GM19397 (cell line): ENCODE data around the gene TPK1.
"Not testable (repeated sequence)": the region's sequence is repeated elsewhere in the genome, so short reads cannot be mapped to it uniquely, and the experiment has no call there.

ENCODE experiments used
- ATAC-seq: cut with Tn5 transposase; IDR thresholded peaks from one replicate; pipeline ENCODE4 v1.9.1; 2021; ENCODE audit warnings: mild to moderate bottlenecking, moderate library complexity; ENCODE audit not compliant: unreplicated experiment

TPK1 gene

GRCh38 chr7:144641389-144642044 lies 194.3 kb downstream of the TPK1 start:
- ATAC-seq = no peak

GRCh38 chr7:144632724-144633123 lies 203.1 kb downstream of the TPK1 start:
- no peak for ATAC-seq

GRCh38 chr7:144629598-144629997 lies 206.3 kb downstream of the TPK1 start:
- no peak for ATAC-seq

GRCh38 chr7:144629011-144629410 lies 206.8 kb downstream of the TPK1 start:
- no peak for ATAC-seq

GRCh38 chr7:144628176-144628575 lies 207.7 kb downstream of the TPK1 start:
- no peak for ATAC-seq

- ATAC-seq = no peak
Observed at GRCh38 chr7:144622745-144623144, 213.1 kb downstream of the TPK1 start.

GRCh38 chr7:144606261-144606660 lies 229.6 kb downstream of the TPK1 start:
- no peak for ATAC-seq

- ATAC-seq = no peak
Observed at GRCh38 chr7:144596953-144597352, 238.9 kb downstream of the TPK1 start.

- no peak for ATAC-seq
Observed at GRCh38 chr7:144594580-144594979, 241.3 kb downstream of the TPK1 start.

GRCh38 chr7:144588559-144589051 lies 247.2 kb downstream of the TPK1 start:
- no peak for ATAC-seq

GRCh38 chr7:144587701-144588100 lies 248.2 kb downstream of the TPK1 start:
- no peak for ATAC-seq

GRCh38 chr7:144584726-144585125 lies 251.1 kb downstream of the TPK1 start:
- ATAC-seq = no peak

GRCh38 chr7:144579687-144580086 lies 256.2 kb downstream of the TPK1 start:
- no peak for ATAC-seq

- ATAC-seq = no peak
Observed at GRCh38 chr7:144575456-144575855, 260.4 kb downstream of the TPK1 start.

GRCh38 chr7:144574753-144575152 lies 261.1 kb downstream of the TPK1 start:
- not testable (repeated sequence) for ATAC-seq

GRCh38 chr7:144568233-144568632 lies 267.6 kb downstream of the TPK1 start:
- no peak for ATAC-seq

GRCh38 chr7:144565586-144565985 lies 270.3 kb downstream of the TPK1 start:
- ATAC-seq = no peak

- ATAC-seq = no peak
Observed at GRCh38 chr7:144549861-144550260, 286.0 kb downstream of the TPK1 start.

- no peak for ATAC-seq
Observed at GRCh38 chr7:144548556-144548955, 287.3 kb downstream of the TPK1 start.

GRCh38 chr7:144547888-144548287 lies 288.0 kb downstream of the TPK1 start:
- ATAC-seq = no peak

GRCh38 chr7:144546782-144547181 lies 289.1 kb downstream of the TPK1 start:
- no peak for ATAC-seq

GRCh38 chr7:144545330-144545729 lies 290.5 kb downstream of the TPK1 start:
- ATAC-seq = no peak
